Endometrial microvascular endothelial cells (primary cell): ENCODE measurements around the gene SLC47A1. TPM values are rescaled to one million over a fixed set of nuclear protein-coding genes. Genes with fewer than 3 reads are reported as not detected.
"Not testable (repeated sequence)": the region's sequence is repeated elsewhere in the genome, so short reads cannot be mapped to it uniquely, and the experiment has no call there.

Experiments used
- in situ Hi-C: cut with HindIII; loops from 2 replicates; pipeline ENCODE4 v1.10.0; 2017; ENCODE audit warnings: low sequenced_read_pairs, low pct_unique_long_range_greater_than_20kb; ENCODE audit errors: inconsistent ontology term
- total RNA-seq: library from RNA; depleted of rRNA; stranded (reverse); fragments of >200 nt; gene quantifications from one replicate; pipeline ENCODE4 v1.2.3, GENCODE V29; 2015; ENCODE audit errors: inconsistent ontology term

Gene SLC47A1
- total RNA-seq, 1 donor from 2014 or later: 1.7 TPM

GRCh38 chr17:19579867-19580565 lies 46.4 kb downstream of the SLC47A1 start:
- in situ Hi-C loops: no loop called here

- in situ Hi-C loops: not testable (repeated sequence)
These were observed 46.9 kb downstream of the SLC47A1 start for GRCh38 chr17:19580566-19580920.

GRCh38 chr17:19582152-19582551 lies 48.5 kb downstream of the SLC47A1 start:
- in situ Hi-C loops: not testable (repeated sequence)

DNA sequence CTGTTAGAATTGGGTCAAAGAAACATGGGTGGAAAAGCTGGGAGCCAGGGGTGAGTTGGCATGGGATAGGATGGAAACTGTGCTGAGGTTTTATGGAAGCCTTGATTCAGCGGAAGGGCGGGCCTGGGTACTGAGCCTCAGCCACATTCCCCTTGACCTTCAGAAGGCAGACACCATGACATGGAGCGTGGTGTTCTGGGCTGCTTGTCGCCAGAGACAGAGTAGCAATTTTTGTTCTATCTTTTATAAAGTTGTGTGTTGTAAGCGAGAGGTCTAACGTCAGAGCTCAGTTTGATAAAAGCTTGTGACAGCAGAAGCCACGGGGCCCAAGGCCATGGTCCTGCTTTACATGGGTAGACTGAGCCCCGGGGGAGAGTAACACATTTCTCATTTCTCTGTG lies 50.2 kb downstream of the SLC47A1 start:
- in situ Hi-C loops: no loop called here

DNA sequence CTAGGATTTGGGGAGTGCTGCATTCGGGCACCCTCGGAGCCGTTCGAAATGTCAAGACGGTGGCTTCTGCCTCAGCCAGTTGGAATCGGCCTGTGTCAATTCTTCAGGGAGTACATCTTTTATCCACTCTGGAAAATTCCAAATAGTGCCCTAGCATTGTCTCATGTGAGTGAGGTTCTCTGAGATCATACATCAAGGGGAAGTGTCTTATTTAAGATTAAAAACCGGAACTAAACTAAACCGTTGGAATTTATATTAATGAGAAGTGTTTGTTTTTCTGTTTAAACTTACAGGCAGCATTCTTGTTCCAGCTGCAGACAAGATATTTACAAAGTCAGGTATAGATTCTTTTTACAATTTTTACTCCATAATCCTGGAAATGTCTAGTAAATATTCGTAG lies 56.8 kb downstream of the SLC47A1 start:
- in situ Hi-C loops: no loop called here

DNA sequence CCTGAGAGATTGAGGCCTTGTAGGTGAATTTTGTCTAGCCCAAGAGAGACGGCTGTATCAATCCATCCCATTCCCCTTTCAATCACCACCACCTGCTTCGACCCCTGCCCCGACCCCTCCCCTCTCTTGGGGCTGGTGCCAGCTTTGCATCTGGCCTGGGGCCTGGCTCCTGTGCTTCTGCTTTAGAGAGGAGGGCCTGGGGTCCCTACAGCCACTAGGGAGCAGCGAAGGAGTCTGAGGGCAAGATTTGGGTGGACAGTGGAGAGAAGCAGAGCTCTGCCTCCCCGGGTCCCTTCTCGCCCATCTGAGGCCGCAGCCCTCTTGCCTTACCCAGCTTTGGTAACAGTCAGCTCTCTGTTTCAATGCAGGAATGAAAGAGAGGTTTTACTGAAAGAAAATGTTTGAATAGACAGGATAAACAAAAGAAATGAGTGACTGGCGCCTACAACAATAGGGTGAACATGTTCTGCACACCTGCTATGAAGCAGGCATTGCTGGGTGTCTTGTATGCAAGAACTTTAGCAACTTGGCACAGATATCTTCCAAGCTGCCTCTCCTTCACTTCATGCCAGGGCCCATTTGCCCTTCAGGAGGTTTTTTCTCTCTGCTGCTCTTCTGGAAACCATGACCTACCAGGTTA lies 57.4 kb downstream of the SLC47A1 start:
- in situ Hi-C loops: no loop called here

DNA sequence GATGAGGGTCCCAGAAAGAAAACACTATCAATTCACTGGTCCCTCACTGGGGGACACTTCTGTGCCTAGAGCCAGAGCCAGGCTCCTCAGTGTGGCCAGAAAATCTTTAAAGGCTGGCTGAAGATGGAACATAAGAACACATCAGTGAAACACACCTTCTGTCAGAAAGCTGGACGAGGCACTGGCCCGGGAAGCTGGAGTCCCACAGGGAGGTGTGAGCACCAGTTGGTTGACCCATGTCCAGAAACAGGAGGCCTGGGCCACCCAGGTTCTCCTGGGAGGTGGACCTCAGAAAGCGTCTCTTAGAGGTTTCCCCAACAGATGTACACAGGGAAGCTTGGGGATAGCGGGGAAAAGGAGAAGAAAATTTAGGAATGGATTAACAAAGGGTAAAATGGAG lies 58.7 kb downstream of the SLC47A1 start:
- in situ Hi-C loops: no loop called here

DNA sequence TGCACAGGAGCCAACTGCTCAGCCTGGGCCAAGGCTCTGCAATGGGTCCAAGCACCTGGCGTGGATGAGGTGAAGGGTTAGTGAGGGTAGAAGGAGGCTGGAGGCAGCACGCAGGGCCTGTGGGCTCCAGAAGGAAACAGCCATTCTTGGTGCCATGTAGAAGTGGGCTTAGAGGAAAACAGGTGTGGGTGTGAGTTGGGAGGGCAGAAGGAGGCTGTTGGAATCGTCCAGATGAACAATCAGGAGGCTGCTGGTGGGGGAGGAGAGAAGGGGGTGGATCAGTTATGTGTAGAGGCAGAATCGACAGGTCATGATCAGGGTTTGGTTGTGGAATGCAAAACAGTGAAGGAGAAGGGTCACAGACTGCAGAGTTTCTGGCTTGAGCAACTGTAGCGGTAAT lies 63.2 kb downstream of the SLC47A1 start:
- in situ Hi-C loops: no loop called here

GRCh38 chr17:19610311-19610710 lies 76.7 kb downstream of the SLC47A1 start:
- in situ Hi-C loops: no loop called here

- in situ Hi-C loops: no loop called here
These were observed 77.2 kb downstream of the SLC47A1 start for GRCh38 chr17:19610879-19611278.

DNA sequence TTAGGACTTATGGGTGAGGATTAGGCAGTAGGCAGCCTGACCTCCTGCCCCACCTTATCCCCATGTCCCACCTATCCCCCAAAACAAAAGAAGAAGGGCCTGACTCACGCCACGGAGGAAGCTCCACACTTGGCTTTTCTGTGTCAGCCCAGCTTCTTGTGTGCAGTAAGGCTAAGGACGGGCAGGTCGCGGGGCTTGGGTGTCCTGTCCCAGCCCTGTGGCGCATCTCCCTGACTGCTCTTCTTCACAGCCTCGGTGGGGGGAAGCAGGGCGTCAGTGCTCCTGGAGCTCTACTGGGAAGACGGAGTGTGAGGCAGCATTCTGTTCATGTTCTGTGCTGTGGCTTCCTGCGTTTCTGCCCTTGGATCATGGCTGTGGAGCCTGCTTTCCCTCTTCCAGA lies 80.3 kb downstream of the SLC47A1 start:
- in situ Hi-C loops: no loop called here

DNA sequence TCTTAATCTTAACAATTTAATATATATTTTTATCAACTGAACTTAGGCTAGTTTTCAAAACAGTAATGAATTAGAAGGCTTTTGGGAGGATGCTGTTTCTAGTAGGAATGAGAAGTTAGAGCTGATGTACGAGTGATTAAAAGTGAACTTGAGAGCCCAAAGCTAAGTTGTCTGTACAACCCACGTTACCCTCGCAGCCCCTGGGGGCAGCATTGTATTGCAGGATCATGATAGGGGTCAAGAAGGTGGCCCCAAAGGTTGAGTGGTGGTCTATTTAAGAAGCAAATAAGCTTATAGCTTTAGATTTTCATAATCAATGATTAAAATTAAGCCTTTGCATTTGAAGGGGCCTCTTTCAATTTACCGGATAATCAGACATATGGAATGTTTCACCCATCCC lies 81.2 kb downstream of the SLC47A1 start:
- in situ Hi-C loops: no loop called here

- in situ Hi-C loops: no loop called here
These were observed 84.4 kb downstream of the SLC47A1 start for GRCh38 chr17:19618015-19618414.

GRCh38 chr17:19619705-19620325 lies 86.2 kb downstream of the SLC47A1 start:
- in situ Hi-C loops: no loop called here

DNA sequence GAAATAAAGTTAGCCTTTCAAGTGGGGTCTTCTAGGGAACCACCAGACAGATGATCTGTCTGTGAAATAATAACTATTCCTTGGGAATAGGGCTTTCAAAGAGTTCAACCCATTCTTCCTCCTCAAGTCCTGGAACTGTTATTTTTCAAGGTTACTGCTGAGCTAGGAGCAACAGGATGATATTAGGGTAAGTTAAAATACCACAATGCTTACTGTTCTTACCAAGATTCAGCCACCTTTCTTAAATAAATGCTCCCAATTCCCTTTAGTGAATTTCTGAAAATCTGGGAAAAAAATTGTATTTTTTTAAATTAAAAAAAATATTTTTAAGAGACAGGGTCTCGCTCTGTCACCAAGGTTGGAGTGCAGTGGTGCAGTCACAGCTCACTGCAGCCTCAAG lies 88.0 kb downstream of the SLC47A1 start:
- in situ Hi-C loops: no loop called here

GRCh38 chr17:19626079-19626478 lies 92.4 kb downstream of the SLC47A1 start:
- in situ Hi-C loops: no loop called here

Other genes with a start within 250 kb of the SLC47A1 start
- 32.9 TPM for gene B9D1, start 171.1 kb upstream of the SLC47A1 start, total RNA-seq
- gene MAPK7, start 155.4 kb upstream of the SLC47A1 start, total RNA-seq: 21.9 TPM
- gene MFAP4, start 146.7 kb upstream of the SLC47A1 start, total RNA-seq: not detected
- not detected for gene RNF112, start 122.6 kb upstream of the SLC47A1 start, total RNA-seq
- 75.4 TPM for gene ALDH3A2, start 114.9 kb downstream of the SLC47A1 start, total RNA-seq
- not detected for gene SLC47A2, start 182.7 kb downstream of the SLC47A1 start, total RNA-seq
- gene ALDH3A1, start 214.4 kb downstream of the SLC47A1 start, total RNA-seq: 1.8 TPM